WTC11 (cell line): Measurements from ENCODE around the gene GPR157. TPM values are rescaled to one million over a fixed set of nuclear protein-coding genes. Genes with fewer than 3 reads are reported as not detected.

Experiments used
- ATAC-seq: fragments of 200-7000 bp; cut with Tn5 transposase; 2 replicates; pipeline ENCODE4 v1.10.0; 2021; ENCODE audit warnings: mild to moderate bottlenecking, moderate library complexity
- CTCF ChIA-PET: fragments of 300-600 bp; sonication (Branson Sonifier 250); formaldehyde crosslinking; loops from one replicate; lab custom pipeline; 2021; ENCODE audit warnings: antibody characterized with exemption; lab: Charles Lee
- POLR2A ChIA-PET: fragments of 350-600 bp; sonication (Branson Sonifier 250); formaldehyde crosslinking; loops from one replicate; lab custom pipeline; 2021; ENCODE audit warnings: antibody characterized with exemption; lab: Charles Lee
- DNase-seq: peaks from one replicate; pipeline ENCODE4 v3.0.0; 2021; ENCODE audit warnings: low spot score
- H3K27ac Mint-ChIP-seq: 2 replicates; pipeline ENCODE4 v1.8.0; 2021; ENCODE audit warnings: mixed read lengths
- H3K27me3 Mint-ChIP-seq: 2 replicates; pipeline ENCODE4 v1.8.0; 2021; ENCODE audit warnings: low read depth, mild to moderate bottlenecking, moderate library complexity, mixed read lengths
- H3K36me3 Mint-ChIP-seq: 2 replicates; pipeline ENCODE4 v1.8.0; 2021; ENCODE audit warnings: mixed read lengths
- H3K4me1 Mint-ChIP-seq: 2 replicates; pipeline ENCODE4 v1.8.0; 2022; ENCODE audit warnings: mixed read lengths
- H3K4me3 Mint-ChIP-seq: 2 replicates; pipeline ENCODE4 v1.8.0; 2021; ENCODE audit warnings: mild to moderate bottlenecking, moderate library complexity, mixed read lengths
- H3K9me3 Mint-ChIP-seq: 2 replicates; pipeline ENCODE4 v1.8.0; 2021; ENCODE audit warnings: mixed read lengths
- AFF4 ChIP-seq: sonication (generic); formaldehyde crosslinking; IDR thresholded peaks from 2 replicates; pipeline ENCODE4 v1.8.1; 2023; ENCODE audit warnings: mild to moderate bottlenecking, missing genetic modification reagents, borderline replicate concordance
- AR ChIP-seq: fragments of 250-450 bp; sonication (Bioruptor Pico); IDR thresholded peaks from 2 replicates; pipeline ENCODE4 v1.9.0; 2021; ENCODE audit warnings: mild to moderate bottlenecking
- ARID4B ChIP-seq: sonication (generic); formaldehyde crosslinking; IDR thresholded peaks from 2 replicates; pipeline ENCODE4 v1.8.0; 2023; ENCODE audit warnings: missing genetic modification reagents, mild to moderate bottlenecking, borderline replicate concordance
- ATF1 ChIP-seq: sonication (generic); formaldehyde crosslinking; IDR thresholded peaks from 2 replicates; pipeline ENCODE4 v1.8.1; 2023; ENCODE audit warnings: mild to moderate bottlenecking, moderate library complexity, missing genetic modification reagents
- FOXP1 ChIP-seq: sonication (generic); formaldehyde crosslinking; IDR thresholded peaks from 2 replicates; pipeline ENCODE4 v1.8.0; 2022; ENCODE audit warnings: missing genetic modification reagents, mild to moderate bottlenecking, moderate library complexity, borderline replicate concordance
- HMGA2 ChIP-seq: fragments of 250-450 bp; sonication (Bioruptor Pico); IDR thresholded peaks from 2 replicates; pipeline ENCODE4 v1.4.0; 2021; ENCODE audit warnings: mild to moderate bottlenecking, moderate library complexity
- IRF2 ChIP-seq: sonication (generic); formaldehyde crosslinking; IDR thresholded peaks from 2 replicates; pipeline ENCODE4 v1.8.0; 2022; ENCODE audit warnings: low read depth, missing genetic modification reagents, borderline replicate concordance
- JUN ChIP-seq: sonication (generic); formaldehyde crosslinking; IDR thresholded peaks from 2 replicates; pipeline ENCODE4 v1.8.0; 2023; ENCODE audit warnings: mild to moderate bottlenecking, missing genetic modification reagents
- NR1H2 ChIP-seq: sonication (generic); formaldehyde crosslinking; IDR thresholded peaks from 2 replicates; pipeline ENCODE4 v1.9.0; 2021; ENCODE audit warnings: mild to moderate bottlenecking, moderate library complexity, missing genetic modification reagents
- PREB ChIP-seq: sonication (generic); formaldehyde crosslinking; IDR thresholded peaks from 2 replicates; pipeline ENCODE4 v1.8.1; 2022; ENCODE audit warnings: mild to moderate bottlenecking, missing genetic modification reagents, moderate library complexity, borderline replicate concordance
- SOX15 ChIP-seq: fragments of 250-450 bp; sonication (Bioruptor Pico); IDR thresholded peaks from 2 replicates; pipeline ENCODE4 v1.9.0; 2021; ENCODE audit warnings: mild to moderate bottlenecking
- TP53 ChIP-seq: sonication (generic); formaldehyde crosslinking; IDR thresholded peaks from 2 replicates; pipeline ENCODE4 v1.8.1; 2023; ENCODE audit warnings: mild to moderate bottlenecking, missing genetic modification reagents
- ZNF121 ChIP-seq: sonication (generic); formaldehyde crosslinking; IDR thresholded peaks from 2 replicates; pipeline ENCODE4 v1.8.0; 2023; ENCODE audit warnings: missing genetic modification reagents
- ZNF423 ChIP-seq: fragments of 250-450 bp; sonication (Bioruptor Pico); IDR thresholded peaks from 2 replicates; pipeline ENCODE4 v2.1.2; 2022; ENCODE audit warnings: mild to moderate bottlenecking, moderate library complexity
- ZNF425 ChIP-seq: fragments of 250-450 bp; sonication (Bioruptor Pico); conservative IDR thresholded peaks from 2 replicates; pipeline ENCODE4 v1.9.0; 2021; ENCODE audit warnings: mild to moderate bottlenecking
- ZNF532 ChIP-seq: fragments of 250-450 bp; sonication (Bioruptor Pico); IDR thresholded peaks from 2 replicates; pipeline ENCODE4 v1.9.0; 2021; ENCODE audit warnings: mild to moderate bottlenecking, borderline replicate concordance
- total RNA-seq: library from RNA; stranded (reverse); gene quantifications from 3 replicates; pipeline ENCODE4 v1.2.3, GENCODE V29; 2021

The GPR157 gene
- total RNA-seq, 1 experiment from 2014 or later: 6.0 TPM

- Mint-ChIP-seq H3K4me3 (no peak overlapping the region), H3K9me3 (no peaks in the 10 kb centered on the region), H3K27ac (no peak overlapping the region), H3K36me3 (no peaks in the 10 kb centered on the region), H3K4me1 (peaks cover 20% of the 10 kb centered on the region), H3K27me3 (no peaks in the 10 kb centered on the region; the same call in 1 of the 2 replicates)
- CTCF ChIA-PET: interaction anchor here (0.6 to 1.8 kb wide), 7 partner anchors 30 to 118 kb away, joined by 3 to 7 read pairs (median 4); partner anchors contain the start of gene SLC2A7
- 0 out of 2 replicates have a peak, but pooled peaks have one; percentile 24 for ATAC-seq
- POLR2A ChIA-PET: interaction anchor here (0.7 kb wide), 1 partner anchor 130 kb away, joined by 3 read pairs; no protein-coding TSS in a partner anchor
- DNase-seq: no peak
- TF ChIP-seq FOXP1 (CRISPR knock-in tag) (no peak), PREB (CRISPR knock-in tag) (no peak), IRF2 (CRISPR knock-in tag) (no peak), ZNF425 (CRISPR knock-in tag) (no peak), ZNF532 (no peak), HMGA2 (CRISPR knock-in tag) (no peak), ARID4B (CRISPR knock-in tag) (no peak), ZNF121 (no peak), AR (CRISPR knock-in tag) (no peak), ATF1 (no peak), TP53 (CRISPR knock-in tag) (no peak), SOX15 (CRISPR knock-in tag) (no peak), AFF4 (no peak), ZNF423 (CRISPR knock-in tag) (no peak), NR1H2 (CRISPR knock-in tag) (no peak), JUN (no peak)
Measured at GRCh38 chr1:9080705-9081291, 48.1 kb downstream of the GPR157 start.
